PC-9 (cell line): ENCODE measurements around the gene YPEL2.
"Not testable (repeated sequence)": the region's sequence is repeated elsewhere in the genome, so short reads cannot be mapped to it uniquely, and the experiment has no call there.

Source experiments
- EZH2 ChIP-seq: fragments of 200-600 bp; sonication (generic); IDR thresholded peaks from 2 replicates; pipeline ENCODE4 v1.8.0; 2017; ENCODE audit warnings: antibody characterized with exemption, low read depth
- TF ChIP-seq, protein P1 (sequence below): fragments of 200-600 bp; sonication (generic); conservative IDR thresholded peaks from 2 replicates; pipeline ENCODE4 v1.6.1; 2017; ENCODE audit warnings: mixed run types, antibody characterized with exemption, mild to moderate bottlenecking, moderate library complexity

DNA sequence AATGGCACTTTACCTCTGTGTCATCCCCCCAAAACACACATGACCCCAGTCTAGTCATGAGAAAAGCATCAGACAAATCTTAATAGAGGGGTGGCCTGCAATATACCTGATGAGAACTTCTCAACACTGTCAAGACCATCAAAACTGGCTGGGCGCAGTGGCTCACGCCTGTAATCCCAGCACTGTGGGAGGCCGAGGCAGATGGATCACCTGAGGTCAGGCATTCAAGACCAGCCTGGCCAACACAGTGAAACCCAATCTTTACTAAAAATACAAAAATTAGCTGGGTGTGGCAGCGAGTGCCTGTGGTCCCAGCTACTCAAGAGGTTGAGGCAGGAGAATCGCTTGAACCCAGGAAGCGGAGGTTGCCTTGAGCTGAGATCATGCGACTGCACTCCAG, 19.9 kb upstream of the YPEL2 start:
- TF ChIP-seq, protein P1, sequence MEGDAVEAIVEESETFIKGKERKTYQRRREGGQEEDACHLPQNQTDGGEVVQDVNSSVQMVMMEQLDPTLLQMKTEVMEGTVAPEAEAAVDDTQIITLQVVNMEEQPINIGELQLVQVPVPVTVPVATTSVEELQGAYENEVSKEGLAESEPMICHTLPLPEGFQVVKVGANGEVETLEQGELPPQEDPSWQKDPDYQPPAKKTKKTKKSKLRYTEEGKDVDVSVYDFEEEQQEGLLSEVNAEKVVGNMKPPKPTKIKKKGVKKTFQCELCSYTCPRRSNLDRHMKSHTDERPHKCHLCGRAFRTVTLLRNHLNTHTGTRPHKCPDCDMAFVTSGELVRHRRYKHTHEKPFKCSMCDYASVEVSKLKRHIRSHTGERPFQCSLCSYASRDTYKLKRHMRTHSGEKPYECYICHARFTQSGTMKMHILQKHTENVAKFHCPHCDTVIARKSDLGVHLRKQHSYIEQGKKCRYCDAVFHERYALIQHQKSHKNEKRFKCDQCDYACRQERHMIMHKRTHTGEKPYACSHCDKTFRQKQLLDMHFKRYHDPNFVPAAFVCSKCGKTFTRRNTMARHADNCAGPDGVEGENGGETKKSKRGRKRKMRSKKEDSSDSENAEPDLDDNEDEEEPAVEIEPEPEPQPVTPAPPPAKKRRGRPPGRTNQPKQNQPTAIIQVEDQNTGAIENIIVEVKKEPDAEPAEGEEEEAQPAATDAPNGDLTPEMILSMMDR, result not testable (repeated sequence)
- TF ChIP-seq EZH2, result not testable (repeated sequence)
